Activated CD4-positive, CD25-positive, alpha-beta regulatory T cell treated with anti-CD3 and anti-CD28 coated beads, Interleukin-2, amount 50 U/mL, for 24 hours (primary cell): Measurements from ENCODE around the gene GRM1.

Source experiments
- ATAC-seq, 2 donors: fragments of 150-1000 bp; cut with Tn5 transposase; one replicate each; pipeline ENCODE4 v1.10.0; 2021; ENCODE audit warnings: mild to moderate bottlenecking in 1 of 2, moderate library complexity in 1 of 2

The GRM1 gene

GRCh38 chr6:146281651-146282362 is 252.9 kb downstream of the GRM1 start:
- no peak for ATAC-seq

DNA sequence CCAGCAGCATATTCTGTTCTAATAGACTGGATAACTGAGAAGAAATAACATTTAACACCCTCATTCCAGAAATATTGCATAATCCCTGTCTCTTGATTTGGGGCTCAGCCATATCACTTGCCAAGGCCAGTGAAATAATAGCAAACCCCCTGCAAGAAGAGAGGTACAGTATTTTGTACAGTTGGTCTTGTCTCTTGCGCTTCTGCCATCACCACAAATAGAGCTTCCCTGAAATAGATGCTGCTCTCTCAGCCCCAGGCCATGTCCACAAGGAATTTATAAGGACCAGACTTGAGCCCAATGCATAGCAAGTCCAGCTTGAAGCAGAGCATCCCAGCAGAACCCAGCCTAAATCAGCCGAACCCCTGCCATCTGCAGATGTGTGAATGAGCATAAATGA is 254.0 kb downstream of the GRM1 start:
- no peak for ATAC-seq

DNA sequence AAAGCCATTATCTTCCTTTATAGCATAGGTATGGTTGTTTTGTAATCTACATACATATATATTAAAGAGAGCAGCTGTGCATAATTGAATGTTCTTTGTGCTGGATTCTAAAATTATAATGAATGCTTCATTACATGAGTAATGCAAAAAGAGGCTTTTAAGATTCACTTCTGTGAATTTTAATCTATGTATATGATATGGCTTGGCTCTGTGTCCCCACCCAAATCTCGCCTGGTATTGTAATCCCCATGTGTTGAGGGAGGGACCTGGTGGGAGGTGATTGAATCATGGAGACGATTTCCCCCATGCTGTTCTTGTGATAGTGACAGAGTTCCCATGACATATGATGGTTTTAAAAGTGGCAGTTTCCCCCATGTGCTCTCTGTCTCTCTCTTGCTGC is 255.4 kb downstream of the GRM1 start:
- ATAC-seq: no peak

DNA sequence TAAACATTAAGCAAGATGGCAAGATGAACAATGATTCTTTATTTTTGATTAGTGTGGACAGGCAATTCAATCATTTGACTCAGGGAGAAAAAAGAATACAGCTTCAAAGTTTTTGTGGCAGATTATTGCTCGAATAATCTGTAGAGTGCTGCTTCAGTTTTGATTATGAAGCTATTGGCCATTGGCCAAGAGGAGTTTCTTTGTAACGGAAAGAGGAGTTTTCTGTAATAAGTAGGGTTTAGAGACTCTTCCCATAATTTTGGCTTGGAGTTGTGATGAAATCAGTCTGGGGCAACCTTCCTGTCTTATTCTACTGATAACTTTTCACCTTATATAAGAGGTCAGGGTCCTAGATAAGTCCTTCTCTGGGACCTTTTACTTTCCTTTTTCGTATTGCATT is 258.1 kb downstream of the GRM1 start:
- no peak for ATAC-seq

GRCh38 chr6:146287691-146288369 is 259.0 kb downstream of the GRM1 start:
- ATAC-seq: no peak

GRCh38 chr6:146289816-146290588 is 261.1 kb downstream of the GRM1 start:
- ATAC-seq: no peak

DNA sequence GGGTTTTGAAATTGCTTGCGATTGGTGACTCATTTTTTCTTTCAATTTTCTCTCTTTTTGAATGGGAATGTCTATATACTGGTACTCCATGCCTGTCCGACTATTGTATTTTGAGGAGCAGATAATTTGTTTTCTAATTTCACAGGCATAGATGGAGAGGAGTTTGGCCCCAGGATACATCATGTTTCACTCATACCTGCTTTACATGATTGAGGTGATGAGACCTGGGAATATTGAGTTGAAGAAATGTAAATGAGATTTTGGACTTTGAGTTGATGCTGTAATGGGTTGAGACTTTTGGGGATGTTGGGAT is 261.7 kb downstream of the GRM1 start:
- ATAC-seq: no peak

DNA sequence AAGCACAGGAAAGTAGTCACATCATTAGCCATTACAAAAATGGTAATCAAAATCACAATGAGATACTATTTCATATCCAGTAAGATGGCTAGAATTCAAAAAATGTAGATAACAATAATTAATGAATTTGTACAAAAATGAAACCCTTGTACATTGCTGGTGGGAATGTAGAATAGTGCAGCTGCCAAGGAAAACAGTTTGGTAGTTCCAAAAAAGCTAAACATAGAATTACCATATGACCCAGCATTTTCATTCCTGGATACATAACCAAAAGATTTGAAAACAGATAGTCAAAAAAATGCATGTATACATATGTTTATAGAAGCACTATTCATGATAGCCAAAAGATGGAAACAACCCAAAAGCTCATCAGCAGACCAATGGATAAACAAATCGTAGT is 263.6 kb downstream of the GRM1 start:
- ATAC-seq: no peak

- ATAC-seq: no peak
Observed at GRCh38 chr6:146295695-146296094, 266.8 kb downstream of the GRM1 start.

GRCh38 chr6:146297815-146298214 is 269.0 kb downstream of the GRM1 start:
- no peak for ATAC-seq

- no peak for ATAC-seq
Observed at GRCh38 chr6:146300521-146300920, 271.7 kb downstream of the GRM1 start.

DNA sequence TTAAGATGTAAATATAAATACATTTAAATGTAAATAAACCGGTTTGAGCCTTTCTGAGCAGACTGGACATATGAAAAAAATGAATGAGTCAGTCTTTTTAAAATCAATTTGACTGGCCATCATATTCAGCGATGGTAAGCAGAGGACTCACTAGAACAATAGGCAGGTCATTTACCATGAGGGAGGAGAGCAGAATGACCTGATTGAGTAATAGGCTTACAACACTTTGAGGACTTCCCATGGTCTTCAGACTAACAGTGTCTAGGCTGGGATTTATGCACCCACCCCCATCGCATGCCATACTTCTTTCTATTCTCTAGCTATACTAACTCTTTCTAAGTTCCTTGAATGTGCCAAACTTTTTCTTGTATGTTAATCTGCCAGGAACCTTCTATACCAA is 272.9 kb downstream of the GRM1 start:
- no peak for ATAC-seq

DNA sequence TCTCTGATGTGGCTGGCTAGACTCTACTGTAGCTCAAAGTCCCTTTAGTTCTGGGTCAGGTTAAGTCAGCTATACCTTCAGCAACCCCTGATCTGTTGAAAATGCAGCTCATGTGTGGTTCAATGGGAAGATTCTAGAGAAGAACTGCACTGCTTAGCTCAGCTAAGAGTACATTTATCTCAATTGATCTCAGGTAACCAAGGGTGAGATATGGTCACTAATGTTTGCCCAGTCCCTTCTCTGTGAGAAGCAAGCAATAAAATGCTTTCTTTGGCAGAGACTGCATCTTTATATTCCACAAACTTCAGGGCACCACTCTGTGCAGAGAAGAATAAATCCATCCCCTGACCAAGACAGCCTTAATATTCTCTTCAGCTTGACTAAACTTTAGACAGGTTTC is 274.1 kb downstream of the GRM1 start:
- ATAC-seq: no peak

DNA sequence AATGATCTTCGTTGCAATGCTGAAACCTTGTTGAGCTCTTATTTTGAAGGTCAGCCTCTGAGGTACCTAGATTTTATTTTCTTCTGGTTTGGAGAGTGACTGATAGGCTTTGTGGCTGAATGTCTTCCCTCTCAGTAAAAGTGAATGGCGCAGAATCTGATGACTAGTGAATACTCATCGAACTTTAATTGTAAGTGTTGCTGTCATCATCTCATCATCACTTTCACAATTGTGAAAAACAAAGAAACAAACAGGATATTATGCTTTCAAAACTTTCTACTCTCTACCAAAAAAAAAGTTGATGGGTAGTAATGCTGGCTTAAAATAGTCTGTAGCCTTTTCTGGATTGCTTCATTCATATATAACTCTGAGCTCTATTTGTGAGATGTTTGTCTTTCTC is 275.3 kb downstream of the GRM1 start:
- no peak for ATAC-seq

GRCh38 chr6:146305092-146305491 is 276.2 kb downstream of the GRM1 start:
- no peak for ATAC-seq

DNA sequence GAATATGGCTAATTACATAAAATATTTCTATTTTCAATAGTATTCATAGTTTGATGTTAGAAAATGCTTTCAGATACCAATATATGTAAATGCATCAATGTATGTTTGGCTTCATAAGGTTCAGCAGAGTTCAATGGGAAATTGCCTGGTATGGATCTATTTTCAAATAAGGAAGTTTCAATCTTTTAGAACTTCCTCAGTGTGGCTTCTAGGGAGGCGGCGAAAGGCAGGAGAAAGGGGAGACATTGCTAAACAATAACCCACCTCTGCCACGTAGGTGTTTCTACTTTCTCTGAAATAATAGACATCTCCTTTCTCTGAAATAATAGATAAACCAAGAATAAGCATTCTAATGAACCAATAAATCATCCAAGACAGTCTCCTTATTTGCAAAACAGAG is 277.1 kb downstream of the GRM1 start:
- ATAC-seq: no peak

GRCh38 chr6:146310628-146311027 is 281.8 kb downstream of the GRM1 start:
- ATAC-seq: no peak

DNA sequence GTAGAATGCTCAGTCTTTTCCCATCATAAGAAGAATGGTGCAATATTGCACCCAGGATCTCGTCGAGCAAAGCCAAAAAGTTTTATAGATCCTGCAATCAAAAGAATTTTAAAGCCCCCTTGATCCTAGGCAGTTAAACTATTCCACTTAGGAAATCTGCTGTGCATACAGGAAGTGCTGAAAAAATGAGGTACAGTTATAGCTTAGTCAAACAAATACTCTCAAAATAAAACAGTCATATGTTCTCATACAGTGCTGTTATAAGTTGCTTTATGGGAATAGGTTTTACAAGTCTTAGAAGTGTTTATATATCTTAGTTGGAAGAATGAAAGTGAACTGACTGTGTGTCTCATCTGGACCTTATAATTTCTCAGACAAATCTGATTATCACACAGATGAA is 282.2 kb downstream of the GRM1 start:
- ATAC-seq: no peak

DNA sequence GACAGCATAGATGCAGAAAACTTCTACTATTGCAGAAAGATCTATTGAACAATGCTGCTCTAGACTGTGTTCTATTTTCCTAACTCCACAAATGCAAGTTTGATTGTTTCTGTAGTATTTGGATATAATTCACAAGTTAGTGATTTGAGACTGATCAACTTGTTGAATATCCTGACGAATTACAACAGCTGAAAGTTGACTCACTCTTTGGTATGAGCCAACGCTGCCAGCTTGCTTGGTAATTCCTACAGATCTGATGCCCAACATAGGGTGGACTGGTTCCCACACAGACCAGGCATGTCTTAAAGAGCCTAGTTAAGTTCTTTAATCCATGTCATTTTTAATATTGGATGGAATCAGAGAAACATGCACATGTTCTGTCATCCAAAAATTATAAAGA is 283.7 kb downstream of the GRM1 start:
- no peak for ATAC-seq

GRCh38 chr6:146315381-146316174 is 286.7 kb downstream of the GRM1 start:
- ATAC-seq: no peak

DNA sequence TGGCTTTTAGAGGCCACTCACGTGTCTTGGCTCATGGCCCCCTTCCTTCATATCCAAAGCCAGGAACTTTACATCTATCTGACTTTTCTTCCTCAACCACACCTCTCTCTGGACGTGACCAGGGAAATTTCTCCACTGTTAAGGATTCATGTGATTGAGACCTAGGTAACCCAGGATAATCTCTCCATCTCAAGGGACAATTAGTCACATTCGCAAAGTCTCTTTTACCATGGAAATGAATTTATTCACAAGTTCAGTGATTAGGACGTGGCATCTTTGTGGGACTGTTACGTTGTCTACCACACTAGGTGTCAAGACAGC is 287.3 kb downstream of the GRM1 start:
- no peak for ATAC-seq

DNA sequence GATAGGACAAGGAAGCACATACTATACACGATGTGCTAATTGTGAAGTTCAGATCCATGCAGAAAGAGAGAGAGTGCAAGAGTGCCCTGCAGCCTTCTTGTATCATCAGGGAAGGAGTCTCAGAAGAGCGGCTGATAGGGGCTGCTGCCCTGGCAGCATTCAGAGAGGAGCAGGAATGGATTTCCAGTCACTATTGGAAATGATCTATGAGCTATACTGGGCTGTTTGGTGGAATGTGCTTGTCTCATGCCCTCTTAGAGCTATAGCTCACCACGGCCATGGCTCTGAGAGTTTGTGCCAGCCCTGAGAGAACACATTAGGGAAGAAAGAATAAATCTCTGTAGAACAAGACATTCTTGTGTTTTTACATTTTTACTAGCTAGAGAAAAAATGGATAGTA is 302.2 kb downstream of the GRM1 start:
- no peak for ATAC-seq

DNA sequence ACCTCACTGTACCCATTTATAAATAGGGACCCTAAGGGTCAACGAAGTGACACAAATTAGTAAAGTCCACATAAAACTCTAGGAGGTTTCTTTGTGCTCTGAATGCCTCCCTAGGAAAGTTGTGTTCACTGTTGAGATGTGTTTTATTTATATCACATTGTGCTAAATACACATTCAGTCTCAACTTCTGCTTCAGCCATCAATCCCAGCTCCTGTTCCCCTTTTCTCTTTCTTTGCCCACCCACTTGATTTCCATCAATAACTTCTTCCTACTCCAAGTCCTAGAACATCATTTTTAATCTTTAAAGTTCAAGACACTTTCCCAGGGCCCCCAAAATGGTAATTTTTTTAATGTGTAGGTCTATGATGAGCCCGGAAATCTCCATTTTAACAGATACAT is 306.5 kb downstream of the GRM1 start:
- no peak for ATAC-seq

DNA sequence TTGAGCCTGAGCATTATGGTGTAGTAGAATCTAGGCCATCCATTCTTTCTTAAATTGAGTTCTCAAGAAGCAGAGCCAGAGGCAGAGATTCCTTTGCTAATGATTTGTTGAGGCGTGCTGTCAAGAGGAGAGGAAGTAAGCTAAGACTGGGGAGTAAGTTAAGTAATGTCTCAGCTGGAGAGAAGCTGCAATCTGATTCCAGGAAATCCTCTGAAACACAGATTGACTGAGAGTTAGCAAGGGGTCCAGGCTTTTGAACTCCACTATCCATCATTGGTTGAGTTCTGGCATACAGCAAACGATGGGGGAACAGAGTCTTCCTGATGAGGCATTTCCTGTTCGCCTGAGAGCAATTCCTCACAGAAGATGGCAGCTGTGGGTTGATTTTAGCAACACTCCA is 307.3 kb downstream of the GRM1 start:
- ATAC-seq: no peak
